ENCODE results near the gene DISP3. TPM values are rescaled to one million over a fixed set of nuclear protein-coding genes. Genes with fewer than 3 reads are reported as not detected.

Gene DISP3
- total and polyA plus RNA-seq, 2 of the 4 experiments (the other 2 are of a cell fraction), result 0.05 TPM; not detected in 1

GRCh38 chr1:11495579-11495978, 16.6 kb downstream of the DISP3 start:
- Histone ChIP-seq H3K4me1 (ENCODE audit: control insufficient read depth, insufficient read depth, low read length) (no peaks in the 10 kb centered on the region), H3K4ac (ENCODE audit: low read depth, low read length) (no peak overlapping the region), H3K56ac (ENCODE audit: extremely low read depth, insufficient read depth, low read length) (no peak overlapping the region), H3K4me3 (ENCODE audit: insufficient read depth, low read depth, low read length) (no peak overlapping the region), H2BK5ac (ENCODE audit: low read depth, low read length, poor library complexity, severe bottlenecking) (no peak overlapping the region), H4K91ac (ENCODE audit: insufficient read depth, low read depth, low read length) (no peak overlapping the region), H2BK15ac (ENCODE audit: low read depth, low read length) (no peak overlapping the region), H4K8ac (ENCODE audit: low read depth in 2 of 2, low read length in 2 of 2) (no peak overlapping the region), H3K36me3 (ENCODE audit: control insufficient read depth, insufficient read depth, low read length) (no peaks in the 10 kb centered on the region), H2AK9ac (replicated peaks; ENCODE audit: low read depth, low read length, poor library complexity) (no peak overlapping the region), H3K23ac (ENCODE audit: low read depth, low read length) (no peak overlapping the region), H3K9ac (ENCODE audit: low read depth, low read length) (no peak overlapping the region), H2BK120ac (ENCODE audit: low read depth, low read length) (no peak overlapping the region), H3K4me2 (ENCODE audit: low read depth, low read length) (no peak overlapping the region), H2BK20ac (ENCODE audit: low read depth, low read length) (no peak overlapping the region), H3K27me3 (ENCODE audit: control insufficient read depth, insufficient read depth, low read length) (peaks cover 1% of the 10 kb centered on the region; the same call in 1 of the 2 replicates), H2AFZ (replicated peaks; ENCODE audit: low read length, poor library complexity) (no peak overlapping the region), H3K14ac (replicated peaks; ENCODE audit: low read depth, low read length) (no peak overlapping the region), H3K79me1 (ENCODE audit: low read depth in 1 of 2, low read length in 2 of 2) (no peaks in the 10 kb centered on the region), H3K27ac (ENCODE audit: insufficient read depth, low read length) (no peak overlapping the region), H4K5ac (ENCODE audit: low read depth, low read length) (no peak overlapping the region), H3K18ac (ENCODE audit: low read depth, low read length) (no peak overlapping the region), H2AK5ac (ENCODE audit: low read depth, low read length) (no peak overlapping the region), H3K9me3 (ENCODE audit: control insufficient read depth, insufficient read depth, low read length) (no peaks in the 10 kb centered on the region), H4K20me1 (ENCODE audit: insufficient read depth, low read length) (no peaks in the 10 kb centered on the region), H3K9me1 (ENCODE audit: insufficient read depth, low read length) (no peaks in the 10 kb centered on the region)
- in situ Hi-C loops (cut with MboI; ENCODE audit: low sequenced_read_pairs) (no loop called here), dilution Hi-C loops (cut with HindIII; ENCODE audit: low sequenced_read_pairs, unreplicated experiment) (no loop called here), intact Hi-C loops (cut with micrococcal nuclease) (no loop called here)
- no peak for TF ChIP-seq USF2 (IDR thresholded peaks at IDR 0.05; ENCODE audit: low read depth, low read length)
- TF ChIP-seq FOS (IDR thresholded peaks at IDR 0.05; ENCODE audit: low read depth, low read length), result no peak
- TF ChIP-seq BHLHE40 (IDR thresholded peaks at IDR 0.05; ENCODE audit: low read depth, low read length), result no peak
- no peak for TF ChIP-seq NFE2L2 (IDR thresholded peaks at IDR 0.05; ENCODE audit: low read depth, low read length)
- no peak for TF ChIP-seq MAZ (IDR thresholded peaks at IDR 0.05; ENCODE audit: borderline replicate concordance, low read depth, low read length)
- no peak for TF ChIP-seq CEBPB (IDR thresholded peaks at IDR 0.05; ENCODE audit: low read depth, low read length)
- TF ChIP-seq MAFK (IDR thresholded peaks at IDR 0.05; ENCODE audit: low read depth, low read length), result no peak
- no peak for TF ChIP-seq POLR2A (IDR thresholded peaks at IDR 0.05; ENCODE audit: low read depth, low read length)
- no peak for TF ChIP-seq RFX5 (IDR thresholded peaks at IDR 0.05; ENCODE audit: low read depth, low read length)
- no peak for TF ChIP-seq RCOR1 (IDR thresholded peaks at IDR 0.05; ENCODE audit: insufficient replicate concordance, low read length)
- no peak for TF ChIP-seq RAD21 (IDR thresholded peaks at IDR 0.05; ENCODE audit: low read length)
- no peak for TF ChIP-seq SMC3 (IDR thresholded peaks at IDR 0.05; ENCODE audit: low read depth, low read length)
- TF ChIP-seq CHD1 (IDR thresholded peaks at IDR 0.05; ENCODE audit: low read depth, low read length), result no peak
- no peak for TF ChIP-seq CTCF (conservative IDR thresholded peaks at IDR 0.05; ENCODE audit: low read depth, low read length)
- no peak for TF ChIP-seq MXI1 (IDR thresholded peaks at IDR 0.05; ENCODE audit: borderline replicate concordance, low read depth, low read length)
- 27% methylated on average over 2 of the region's 3 CpGs; no CpG with 5 or more reads in 1 of the 2 experiments for WGBS, 2 experiments (ENCODE audit: extremely low coverage in 2 of 2, insufficient read length in 1 of 2)
- CTCF ChIA-PET, result interaction anchor here (0.9 kb wide), 1 partner anchor 9 kb away, joined by 3 read pairs; no protein-coding TSS in a partner anchor
- POLR2A ChIA-PET (ENCODE audit: unreplicated experiment), result no interaction called here
- no TSS peak for BruUV-seq (replicated peaks)
- DNase-seq (no peak), ATAC-seq (ENCODE audit: low read depth) (no peak)

All from IMR-90 (cell line).